A549 (cell line): Measurements from ENCODE around the gene ZNF683. TPM values are rescaled to one million over a fixed set of nuclear protein-coding genes. Genes with fewer than 3 reads are reported as not detected.

ENCODE experiments used
- ATAC-seq, 2 experiments: fragments of 200-7000 bp in 1 of 2; fragments of >200 bp in 1 of 2; cut with Nextera tagmentation in 1 of 2; cut with Tn5 transposase in 1 of 2; 3 replicates each; pipeline versions ENCODE4 v1.8.0 to v1.9.1; 2018 to 2020; ENCODE audit warnings: mild to moderate bottlenecking in 1 of 2, moderate library complexity in 1 of 2
- CTCF ChIA-PET: fragments of 300-600 bp; sonication (Branson Sonifier 250); formaldehyde crosslinking; extraction: SDS; loops from one replicate; lab custom pipeline; 2021; ENCODE audit warnings: antibody characterized with exemption, inconsistent platforms; lab: Yijun Ruan, JAX
- POLR2A ChIA-PET: fragments of 350-600 bp; formaldehyde crosslinking; extraction: SDS; loops from one replicate; lab custom pipeline; 2021; ENCODE audit warnings: antibody characterized with exemption, inconsistent platforms; lab: Yijun Ruan, JAX
- DNase-seq, 2 experiments: peaks; one replicate each; pipeline versions ENCODE4 v3.0.0 to v3.0.0-alpha.2; 2011 to 2016; ENCODE audit warnings: low read depth in 1 of 2, low spot score in 1 of 2
- FAIRE-seq: peaks from 2 replicates; lab custom pipeline; 2011; peaks lifted over from hg19 to GRCh38; lab: Jason Lieb, UNC
- H3K27ac ChIP-seq, 2 experiments: fragments of >200 bp; sonication (Bioruptor Twin); formaldehyde crosslinking; 3 replicates each; pipeline ENCODE4 v1.5.1; 2016 to 2017
- H3K4me1 ChIP-seq: fragments of >200 bp; sonication (Bioruptor Twin); formaldehyde crosslinking; 3 replicates; pipeline ENCODE4 v1.6.1; 2016
- H3K4me2 ChIP-seq: fragments of >200 bp; sonication (Bioruptor Twin); formaldehyde crosslinking; 3 replicates; pipeline ENCODE4 v1.6.1; 2016
- H3K4me3 ChIP-seq: fragments of >200 bp; sonication (Bioruptor Twin); formaldehyde crosslinking; 3 replicates; pipeline ENCODE4 v1.5.1; 2016
- H3K9me3 ChIP-seq: fragments of >200 bp; sonication (Bioruptor Twin); formaldehyde crosslinking; 3 replicates; pipeline ENCODE4 v1.6.1; 2016
- BCL3 ChIP-seq: fragments of >200 bp; sonication (Bioruptor Twin); formaldehyde crosslinking; IDR thresholded peaks from 3 replicates; pipeline ENCODE4 v1.6.1; 2016
- CHD2 ChIP-seq: fragments of 150-350 bp; IDR thresholded peaks from 2 replicates; pipeline ENCODE4 v1.6.1; 2014; ENCODE audit warnings: low read length; ENCODE audit not compliant: partially characterized antibody
- EHMT2 ChIP-seq: fragments of 200-600 bp; sonication (generic); IDR thresholded peaks from 2 replicates; pipeline ENCODE4 v1.6.1; 2016; ENCODE audit warnings: antibody characterized with exemption, low read depth, mild to moderate bottlenecking, moderate library complexity
- FOSB ChIP-seq: fragments of 250-450 bp; sonication (Bioruptor Pico); IDR thresholded peaks from 2 replicates; pipeline ENCODE4 v1.5.0; 2020; ENCODE audit warnings: mild to moderate bottlenecking, moderate library complexity
- HOXB5 ChIP-seq: fragments of 250-450 bp; sonication (Bioruptor Pico); IDR thresholded peaks from 2 replicates; pipeline ENCODE4 v1.5.0; 2020; ENCODE audit warnings: mild to moderate bottlenecking, moderate library complexity
- JUN ChIP-seq, 2 experiments: fragments of >200 bp; sonication (Bioruptor Twin); formaldehyde crosslinking; IDR thresholded peaks; 2 replicates in 1 of 2; 3 replicates in 1 of 2; pipeline ENCODE4 v1.6.1; 2016 to 2017
- KDM5A ChIP-seq: fragments of 200-600 bp; sonication (generic); IDR thresholded peaks from 2 replicates; pipeline ENCODE4 v1.6.1; 2016; ENCODE audit warnings: antibody characterized with exemption, mild to moderate bottlenecking
- MAZ ChIP-seq: fragments of 150-350 bp; IDR thresholded peaks from 2 replicates; pipeline ENCODE4 v1.6.1; 2014; ENCODE audit warnings: antibody characterized with exemption, low read depth, low read length, borderline replicate concordance
- MYC ChIP-seq: IDR thresholded peaks from 2 replicates; pipeline ENCODE4 v1.6.1; 2012; ENCODE audit warnings: mild to moderate bottlenecking, inconsistent platforms, low read length, improper control_type of control experiment, borderline replicate concordance
- PHF8 ChIP-seq: fragments of 200-600 bp; sonication (generic); IDR thresholded peaks from 2 replicates; pipeline ENCODE4 v1.6.1; 2016; ENCODE audit warnings: low read depth, mild to moderate bottlenecking, antibody characterized with exemption, moderate library complexity, borderline replicate concordance
- POLR2A ChIP-seq: IDR thresholded peaks from 2 replicates; pipeline ENCODE4 v1.6.1; 2012; ENCODE audit warnings: mild to moderate bottlenecking, low read length
- RAD21 ChIP-seq, 2 experiments: fragments of >200 bp in 1 of 2; sonication (Bioruptor Twin) in 1 of 2; formaldehyde crosslinking in 1 of 2; IDR thresholded peaks in 1 of 2; conservative IDR thresholded peaks in 1 of 2; 2 replicates in 1 of 2; 3 replicates in 1 of 2; pipeline ENCODE4 v1.6.1; 2012 to 2018; ENCODE audit warnings: inconsistent platforms in 1 of 2
- RCOR1 ChIP-seq: fragments of 150-350 bp; IDR thresholded peaks from 2 replicates; pipeline ENCODE4 v1.6.1; 2014; ENCODE audit warnings: antibody characterized with exemption, low read length, low read depth
- SMC3 ChIP-seq: fragments of >200 bp; sonication (Bioruptor Twin); formaldehyde crosslinking; IDR thresholded peaks from 3 replicates; pipeline ENCODE4 v1.6.1; 2018; ENCODE audit warnings: inconsistent platforms
- SREBF2 ChIP-seq: fragments of 450-650 bp; IDR thresholded peaks from 2 replicates; pipeline ENCODE4 v1.6.1; 2014; ENCODE audit warnings: mild to moderate bottlenecking, moderate library complexity
- TP53 ChIP-seq: fragments of 250-450 bp; sonication (Bioruptor Pico); IDR thresholded peaks from 2 replicates; pipeline ENCODE4 v1.5.0; 2021; ENCODE audit warnings: mild to moderate bottlenecking, moderate library complexity
- ZSCAN20 ChIP-seq: fragments of 250-450 bp; sonication (Bioruptor Pico); IDR thresholded peaks from 2 replicates; pipeline ENCODE4 v1.8.0; 2022; ENCODE audit warnings: mild to moderate bottlenecking, moderate library complexity
- WGBS: methylation state at CpG from one replicate; pipeline ENCODE4 v1.1.6; 2017; ENCODE audit errors: missing lambda C conversion rate; 5-methylcytosine and 5-hydroxymethylcytosine counted together
- polyA plus RNA-seq, 4 experiments: library from polyadenylated mRNA; depleted of rRNA in 3 of 4; stranded (reverse); fragments of >200 nt; fragmentation: RNase III in 1 of 4; extraction: RNeasy Plus Mini Kit Qiagen cat#74134 plus additional on column Dnase treatment in 1 of 4; gene quantifications; 2 replicates in 3 of 4; 3 replicates in 1 of 4; pipeline ENCODE4 v1.2.3, GENCODE V29; 2011 to 2017
- TF ChIP-seq, protein P1 (sequence below): fragments of >200 bp; sonication (Bioruptor Twin); formaldehyde crosslinking; IDR thresholded peaks from 3 replicates; pipeline ENCODE4 v1.5.1; 2016

ZNF683 gene
- polyA plus RNA-seq, 2 of the 4 experiments (the other 2 are of a cell fraction), result not detected

DNA sequence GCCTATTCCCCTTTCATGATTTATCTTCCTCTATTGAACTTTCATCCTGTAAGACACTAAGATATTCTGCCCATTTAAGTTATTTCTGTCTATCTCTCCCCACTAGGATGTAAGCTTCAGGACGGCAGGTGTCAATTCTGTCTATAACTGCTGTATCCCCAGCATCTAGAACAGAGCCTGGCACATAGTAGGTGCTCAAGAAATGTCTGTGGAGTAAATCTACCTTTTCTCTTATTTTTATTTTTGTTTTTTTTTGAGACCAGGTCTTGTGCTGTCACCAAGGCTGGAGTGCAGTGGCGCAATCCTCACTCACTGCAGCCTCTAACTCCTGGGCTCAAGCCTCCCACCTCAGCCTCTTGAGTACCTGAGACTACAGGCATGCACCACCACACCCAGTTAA lies 49.2 kb downstream of the ZNF683 start:
- Histone ChIP-seq H3K4me3 (no peak overlapping the region), H3K9me3 (no peaks in the 10 kb centered on the region), H3K4me2 (no peak overlapping the region), H3K27ac (no peak overlapping the region), H3K4me1 (0 out of 3 replicates have a peak, but pooled peaks cover 5% of the 10 kb centered on the region)
- ChIA-PET POLR2A (interaction anchor here (0.7 kb wide), 1 partner anchor 28 kb away, joined by 3 read pairs; no protein-coding TSS in a partner anchor), CTCF (interaction anchor here (1.2 to 14.3 kb wide), 6 partner anchors 8 to 68 kb away, joined by 3 to 128 read pairs (median 19); no protein-coding TSS in a partner anchor)
- DNase-seq, result no peak
- ATAC-seq, result no peak
- TF ChIP-seq TP53, result no peak
- TF ChIP-seq FOSB (CRISPR knock-in tag), result no peak
- 82% methylated on average over 2 of the region's 2 CpGs for WGBS
- FAIRE-seq, result no peak

- POLR2A ChIA-PET, result no interaction called here
- WGBS, result 44% methylated on average over 5 of the region's 10 CpGs
- no peak overlapping the region for H3K27ac ChIP-seq
- H3K4me3 ChIP-seq, result no peak overlapping the region
- no peaks in the 10 kb centered on the region for H3K9me3 ChIP-seq
- TF ChIP-seq PHF8 (no peak), JUN (IDR thresholded peaks at IDR 0.05) (no peak), EHMT2 (no peak), HOXB5 (CRISPR knock-in tag) (no peak), KDM5A (no peak), MYC (no peak)
- TF ChIP-seq, all 56 proteins: peak for 0
- 0 out of 3 replicates have a peak, but pooled peaks cover 5% of the 10 kb centered on the region for H3K4me1 ChIP-seq
- H3K4me2 ChIP-seq, result no peak overlapping the region
- FAIRE-seq (no peak), ATAC-seq (no peak), DNase-seq (no peak)
- CTCF ChIA-PET, result interaction anchor here (0.6 to 14.3 kb wide), 50 partner anchors 10 to 286 kb away, joined by 3 to 128 read pairs (median 5); partner anchors contain the start of genes C1orf232, CATSPER4, CEP85 and SH3BGRL3
These were observed 50.6 kb downstream of the ZNF683 start for GRCh38 chr1:26322042-26322331.

DNA sequence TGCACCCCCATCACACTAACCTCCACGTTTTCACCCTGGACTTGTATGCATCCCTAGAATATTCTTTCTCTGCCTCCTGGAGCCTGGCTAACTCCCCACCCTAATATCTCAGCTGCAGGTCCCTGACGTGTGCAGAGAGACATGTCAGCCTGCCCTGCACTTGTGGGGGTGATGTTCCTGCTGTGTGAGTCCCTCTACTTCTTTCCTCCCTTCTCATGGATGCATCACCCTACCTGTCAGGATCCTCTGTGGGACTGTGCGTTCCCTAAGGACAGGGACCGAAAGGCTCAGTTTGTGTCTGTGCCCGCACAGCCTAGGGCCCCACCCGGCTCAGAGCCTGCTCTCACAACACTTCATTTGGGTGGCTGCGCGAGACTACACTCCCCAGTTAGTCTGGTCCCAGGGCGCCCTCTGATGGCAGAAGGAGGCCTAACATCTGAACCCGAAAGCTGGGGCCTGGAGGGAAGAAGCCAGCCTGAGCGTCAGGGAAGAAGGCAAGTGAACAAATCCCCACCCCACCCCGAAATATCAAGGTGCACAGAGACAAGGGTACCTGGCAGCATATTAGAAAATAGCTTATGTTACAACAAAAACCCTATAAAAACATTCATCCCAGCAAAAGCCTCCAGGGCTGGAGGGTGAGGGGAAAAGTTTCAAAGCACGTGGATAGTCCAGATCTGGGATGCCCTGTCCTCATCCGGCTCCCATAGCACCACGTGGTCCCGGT lies 51.1 kb downstream of the ZNF683 start:
- WGBS, result 29% methylated on average over 10 of the region's 16 CpGs
- CTCF ChIA-PET, result interaction anchor here (0.6 to 14.3 kb wide), 53 partner anchors 10 to 695 kb away, joined by 3 to 128 read pairs (median 4); partner anchors contain the start of genes C1orf232, CATSPER4, CEP85 and SH3BGRL3
- TF ChIP-seq ZSCAN20, result no peak
- no peak for TF ChIP-seq RCOR1
- TF ChIP-seq SREBF2, result no peak
- 0 out of 2 replicates have a peak, but pooled peaks have one; percentile 42 for TF ChIP-seq MAZ
- peak; percentile 50 for TF ChIP-seq CHD2
- no peak for TF ChIP-seq POLR2A
- peak; percentile 67 for TF ChIP-seq SMC3
- no peak for TF ChIP-seq BCL3
- TF ChIP-seq RAD21 (conservative IDR thresholded peaks at IDR 0.05 in 1 of 2, IDR thresholded peaks at IDR 0.05 in 1 of 2), result peak; percentile 78 to 88
- no peak for TF ChIP-seq HOXB5 (CRISPR knock-in tag)
- TF ChIP-seq, protein P1, sequence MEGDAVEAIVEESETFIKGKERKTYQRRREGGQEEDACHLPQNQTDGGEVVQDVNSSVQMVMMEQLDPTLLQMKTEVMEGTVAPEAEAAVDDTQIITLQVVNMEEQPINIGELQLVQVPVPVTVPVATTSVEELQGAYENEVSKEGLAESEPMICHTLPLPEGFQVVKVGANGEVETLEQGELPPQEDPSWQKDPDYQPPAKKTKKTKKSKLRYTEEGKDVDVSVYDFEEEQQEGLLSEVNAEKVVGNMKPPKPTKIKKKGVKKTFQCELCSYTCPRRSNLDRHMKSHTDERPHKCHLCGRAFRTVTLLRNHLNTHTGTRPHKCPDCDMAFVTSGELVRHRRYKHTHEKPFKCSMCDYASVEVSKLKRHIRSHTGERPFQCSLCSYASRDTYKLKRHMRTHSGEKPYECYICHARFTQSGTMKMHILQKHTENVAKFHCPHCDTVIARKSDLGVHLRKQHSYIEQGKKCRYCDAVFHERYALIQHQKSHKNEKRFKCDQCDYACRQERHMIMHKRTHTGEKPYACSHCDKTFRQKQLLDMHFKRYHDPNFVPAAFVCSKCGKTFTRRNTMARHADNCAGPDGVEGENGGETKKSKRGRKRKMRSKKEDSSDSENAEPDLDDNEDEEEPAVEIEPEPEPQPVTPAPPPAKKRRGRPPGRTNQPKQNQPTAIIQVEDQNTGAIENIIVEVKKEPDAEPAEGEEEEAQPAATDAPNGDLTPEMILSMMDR, result peak; percentile 63
- TF ChIP-seq, all 56 proteins: peak for 5
- H3K9me3 ChIP-seq, result no peaks in the 10 kb centered on the region
- POLR2A ChIA-PET, result no interaction called here
- peak; percentile 69 to 75 for DNase-seq
- 0 out of 3 replicates have a peak, but pooled peaks cover 5% of the 10 kb centered on the region for H3K4me1 ChIP-seq
- peak; percentile 88 to 97 for ATAC-seq
- peak overlapping the region in 1 of 2 experiments; percentile 67; a peak in 3 of 6 replicates for H3K27ac ChIP-seq
- H3K4me2 ChIP-seq, result peak overlapping the region; percentile 37; the same call in 2 of the 3 replicates
- FAIRE-seq, result no peak
- no peak overlapping the region for H3K4me3 ChIP-seq
